Measurements from ENCODE around the gene SYP.
A peak's percentile ranks its signal among the peaks of the same experiment; 100 is the strongest.
"Not testable (repeated sequence)": the region's sequence is repeated elsewhere in the genome, so short reads cannot be mapped to it uniquely, and the experiment has no call there.

The SYP gene

GRCh38 chrX:49165901-49166881, 33.8 kb downstream of the SYP start:
- peak in 1 of 2 donors; percentile 52 for DNase-seq

- no peak for DNase-seq
Measured at GRCh38 chrX:49164589-49165360, 35.2 kb downstream of the SYP start.

DNA sequence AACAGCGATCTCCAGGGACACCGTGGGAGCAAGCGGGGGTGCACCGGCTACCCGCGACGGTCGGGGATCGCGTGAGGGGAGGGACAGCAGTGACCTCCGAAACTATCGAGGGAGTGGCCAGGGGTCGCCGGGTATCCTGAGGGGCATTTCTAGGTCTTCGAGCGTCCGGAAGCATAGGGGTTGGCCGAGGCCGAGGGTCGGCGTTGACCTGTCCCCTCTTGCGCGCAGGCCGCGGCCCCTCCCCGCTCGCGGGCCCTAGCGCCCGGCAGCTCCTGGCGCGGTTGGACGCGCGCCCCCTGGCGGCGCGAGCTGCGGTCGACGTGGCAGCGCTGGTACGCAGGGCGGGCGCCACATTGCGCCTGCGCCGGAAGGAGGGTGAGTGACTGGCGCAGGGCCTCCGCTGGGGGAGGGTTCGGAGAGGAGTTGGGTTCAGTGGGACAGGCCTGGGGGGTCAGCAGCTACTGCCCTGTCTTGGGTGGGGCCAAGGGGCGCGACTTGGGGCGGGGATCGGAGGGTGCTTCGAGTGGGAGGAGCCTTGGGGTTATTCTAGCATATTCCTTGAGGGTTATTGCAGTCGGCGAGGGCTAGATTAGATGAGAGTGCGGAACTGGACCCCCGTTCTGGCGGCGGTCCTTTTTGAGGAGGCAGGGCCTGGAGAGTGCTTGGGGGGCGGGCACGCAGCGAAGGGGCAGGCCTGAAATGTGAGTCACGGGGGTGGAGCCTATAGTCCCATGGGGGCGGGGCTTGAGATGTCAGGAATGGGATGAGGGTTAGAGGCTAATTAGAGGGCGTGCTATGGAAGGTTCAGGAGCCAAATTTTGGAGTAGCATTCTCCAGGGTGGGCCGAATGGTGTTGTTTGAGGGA, 36.2 kb downstream of the SYP start:
- DNase-seq, result peak; percentile 75 to 85

GRCh38 chrX:49162620-49163019, 37.4 kb downstream of the SYP start, which contains the start of gene MAGIX:
MAGIX (plus strand) TSS chrX:49162758; CDS start chrX:49162890, 132 bp downstream.
- no peak for DNase-seq

- no peak for DNase-seq
Measured at GRCh38 chrX:49161632-49162031, 38.4 kb downstream of the SYP start.

GRCh38 chrX:49160908-49161307, 39.1 kb downstream of the SYP start:
- DNase-seq, result no peak

- DNase-seq, result no peak
Measured at GRCh38 chrX:49157194-49157593, 42.8 kb downstream of the SYP start.

DNA sequence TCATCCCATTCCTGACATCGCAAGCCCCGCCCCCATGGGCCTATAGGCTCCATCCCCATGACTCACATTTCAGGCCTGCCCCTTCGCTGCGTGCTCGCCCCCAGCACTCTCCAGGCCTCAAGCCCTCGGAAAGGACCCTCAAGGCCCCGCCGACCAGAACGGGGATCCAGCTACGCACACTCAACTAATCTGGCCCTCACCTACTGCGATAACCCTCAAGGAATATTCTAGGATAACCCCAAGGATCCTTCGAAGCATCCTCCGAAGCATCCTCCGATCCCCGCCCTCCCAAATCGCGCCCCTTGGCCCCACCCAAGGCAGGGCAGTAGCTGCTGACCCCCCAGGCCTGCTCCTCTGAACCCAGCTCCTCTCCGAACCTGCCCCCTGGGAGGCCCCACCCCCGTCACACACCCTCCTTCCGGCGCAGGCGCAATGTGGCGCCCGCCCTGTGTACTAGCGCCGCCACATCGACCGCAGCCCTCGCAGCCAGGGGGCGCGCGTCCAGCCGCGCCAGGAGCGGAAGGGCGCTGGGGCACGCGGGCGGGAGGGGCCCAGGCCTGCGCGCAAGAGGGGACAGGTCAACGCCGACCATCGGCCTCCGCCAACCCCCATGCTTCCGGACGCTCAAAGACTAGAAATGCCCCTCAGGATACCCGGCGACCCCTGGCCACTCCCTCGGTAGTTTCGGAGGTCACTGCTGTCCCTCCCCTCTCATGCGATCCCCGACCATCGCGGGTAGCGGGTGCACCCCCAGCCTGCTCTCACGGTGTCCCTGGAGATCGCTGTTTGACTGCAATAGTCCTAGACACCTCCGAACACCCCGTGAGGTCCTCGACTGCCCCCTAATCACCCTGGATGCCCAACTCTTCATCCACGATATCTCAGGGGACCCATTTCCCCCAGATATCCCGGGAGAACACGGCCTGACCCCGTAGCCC, 43.8 kb downstream of the SYP start:
- peak; percentile 64 to 76 for DNase-seq

GRCh38 chrX:49155243-49155899, 44.6 kb downstream of the SYP start:
- DNase-seq, result no peak

DNA sequence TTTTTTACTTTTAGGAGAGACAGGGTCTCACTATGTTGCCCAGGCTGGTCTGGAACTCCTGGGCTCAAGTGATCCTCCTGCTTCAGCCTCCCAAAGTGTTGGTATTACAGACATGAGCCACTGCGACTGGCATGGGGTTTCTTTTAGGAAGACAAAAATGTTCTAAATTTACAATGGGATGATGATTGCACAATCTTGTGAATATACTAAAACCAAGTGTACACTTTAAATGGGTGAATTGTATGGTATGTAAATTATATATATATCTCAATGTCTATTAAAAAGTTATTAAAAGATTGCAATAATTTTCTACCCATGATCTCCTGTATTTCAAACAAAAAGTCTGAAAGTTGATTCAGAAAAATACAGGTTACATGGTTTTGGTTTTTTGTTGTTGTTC, 46.5 kb downstream of the SYP start:
- no peak for DNase-seq

- not testable (repeated sequence) for DNase-seq
Measured at GRCh38 chrX:49149291-49149690, 50.7 kb downstream of the SYP start.

DNA sequence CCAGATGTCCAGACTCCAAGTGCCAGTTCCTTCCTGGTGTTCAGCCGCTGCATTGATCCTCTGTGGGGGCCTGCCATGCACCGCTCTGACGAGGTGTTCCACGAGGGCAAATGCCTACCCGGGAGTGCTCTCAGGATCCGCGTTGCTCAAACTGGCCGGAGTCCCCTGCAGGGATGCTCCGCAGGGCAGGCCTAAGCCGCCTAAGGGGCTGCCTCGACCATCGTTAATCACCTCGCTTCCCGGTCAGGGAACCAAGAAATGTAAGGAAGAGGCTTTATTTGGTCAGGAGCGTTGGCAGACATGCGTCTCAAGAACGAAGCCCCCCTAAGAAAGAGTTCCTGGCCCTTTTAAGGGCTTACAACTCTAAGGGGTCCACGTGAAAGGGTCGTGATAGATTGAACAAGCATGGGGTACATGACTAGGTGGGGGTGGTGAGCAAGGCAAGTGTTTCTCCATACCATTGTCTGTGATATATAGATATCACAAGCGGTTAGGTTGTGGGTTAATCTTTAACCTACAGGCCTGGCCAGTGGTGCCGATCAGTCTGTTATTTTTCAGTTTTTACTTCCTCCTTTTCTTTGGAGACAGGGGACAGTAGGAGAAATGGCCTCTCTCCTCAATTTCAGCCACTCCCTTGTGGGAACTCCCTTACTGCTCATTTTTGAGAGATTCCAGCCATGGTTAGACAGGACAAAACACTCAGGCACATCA, 51.4 kb downstream of the SYP start:
- DNase-seq, result not testable (repeated sequence)

DNA sequence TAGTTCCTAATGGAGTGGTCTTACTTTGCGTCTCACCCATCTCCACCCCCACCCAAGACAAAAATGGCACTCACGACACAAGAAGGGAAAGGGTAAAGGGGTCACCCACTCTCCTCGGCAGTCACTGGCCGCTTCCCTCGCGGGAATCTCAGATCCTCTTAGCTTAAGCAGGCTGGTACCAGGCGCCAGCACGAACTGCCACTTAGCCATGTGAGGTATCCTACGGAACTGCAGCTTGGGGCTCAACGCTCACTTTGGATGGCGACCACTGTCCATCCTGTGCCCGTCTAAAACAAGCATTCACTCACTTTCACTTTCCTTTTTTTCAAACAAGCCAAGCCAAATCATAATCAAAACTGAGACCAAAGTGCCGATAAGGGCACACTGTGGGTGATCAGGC, 52.1 kb downstream of the SYP start:
- DNase-seq, result no peak

DNA sequence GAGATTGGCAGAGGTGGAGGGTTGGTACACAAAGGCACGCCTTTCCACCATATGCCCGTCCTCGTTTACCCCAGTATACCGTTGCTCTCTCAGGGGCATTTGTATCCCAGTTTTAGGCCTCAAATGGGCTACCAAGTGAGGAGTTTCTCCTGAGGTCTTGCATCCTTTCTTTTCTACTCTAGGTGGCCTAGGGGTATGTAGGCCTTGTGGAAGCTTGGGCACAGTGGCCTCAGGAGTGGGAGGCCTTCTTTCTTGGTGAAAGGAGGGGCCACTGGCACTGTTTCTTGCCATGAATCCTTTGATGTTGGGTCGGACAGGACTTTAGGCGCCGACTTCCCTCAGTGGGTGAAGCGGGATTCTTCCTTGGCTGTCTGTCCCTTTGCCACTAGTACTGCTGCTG, 52.7 kb downstream of the SYP start:
- DNase-seq, result no peak

DNA sequence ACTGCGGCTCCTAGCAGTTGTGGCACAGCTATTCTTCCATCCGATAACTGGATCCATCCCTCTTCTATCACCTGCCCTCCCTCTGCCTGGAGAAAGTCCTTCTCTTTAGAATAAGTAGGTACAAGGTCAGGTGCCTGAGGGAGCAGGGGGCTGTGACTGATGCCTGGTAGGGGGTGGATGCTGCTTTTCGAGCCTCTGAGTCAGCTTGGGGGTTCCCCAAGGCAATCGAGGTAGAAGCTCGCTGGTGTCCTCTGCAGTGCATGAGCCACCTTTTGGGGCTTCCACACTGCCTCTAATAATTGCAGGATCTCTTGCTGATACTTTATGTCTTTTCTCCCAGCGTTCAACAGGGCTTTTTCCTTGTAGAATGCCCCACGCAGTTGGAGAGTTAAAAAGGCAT, 56.8 kb downstream of the SYP start:
- not testable (repeated sequence) for DNase-seq

DNA sequence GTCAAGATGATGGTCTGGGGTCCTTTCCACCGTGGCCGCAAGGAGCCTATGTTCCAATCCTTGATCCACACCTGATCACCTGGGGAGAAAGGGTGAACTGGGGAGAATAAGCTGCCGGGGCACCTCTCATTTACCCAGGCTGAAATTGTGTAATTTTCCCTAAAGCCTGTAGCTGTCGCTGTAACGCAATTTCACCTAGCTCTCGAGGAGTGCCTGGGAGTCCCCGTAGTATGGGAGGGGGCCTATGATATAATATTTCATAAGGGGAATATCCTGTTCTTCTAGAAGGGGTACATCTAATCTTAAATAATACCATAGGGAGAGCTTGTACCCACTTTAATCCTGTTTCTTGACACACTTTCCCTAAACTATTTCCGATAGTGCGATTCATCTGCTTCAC, 57.7 kb downstream of the SYP start:
- not testable (repeated sequence) for DNase-seq

DNA sequence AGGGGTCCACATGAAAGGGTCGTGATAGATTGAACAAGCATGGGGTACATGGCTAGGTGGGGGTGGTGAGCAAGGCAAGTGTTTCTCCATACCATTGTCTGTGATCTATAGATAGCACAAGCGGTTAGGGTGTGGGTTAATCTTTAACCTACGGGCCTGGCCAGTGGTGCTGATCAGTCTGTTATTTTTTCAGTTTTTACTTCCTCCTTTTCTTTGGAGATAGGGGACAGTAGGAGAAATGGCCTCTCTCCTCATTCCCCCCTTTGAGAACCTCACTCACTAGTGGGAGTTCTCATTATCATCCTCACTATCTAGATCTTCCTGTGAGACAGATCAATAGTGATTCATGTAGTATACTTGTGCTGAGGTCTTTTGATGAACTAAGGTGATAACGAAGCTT, 60.3 kb downstream of the SYP start:
- no peak for DNase-seq

All from hippocampal formation (tissue), 2 donors.